Measurements from ENCODE around the gene NOX3.
A peak's percentile ranks its signal among the peaks of the same experiment; 100 is the strongest.
"Not testable (repeated sequence)": the region's sequence is repeated elsewhere in the genome, so short reads cannot be mapped to it uniquely, and the experiment has no call there.

The NOX3 gene

GRCh38 chr6:155377061-155377460 lies 78.6 kb downstream of the NOX3 start:
- no peak overlapping the region for H3K27ac ChIP-seq
- DNase-seq (ENCODE audit: low read depth, low spot score), result peak; percentile 14

GRCh38 chr6:155375801-155376200 lies 79.8 kb downstream of the NOX3 start:
- no peak overlapping the region for H3K27ac ChIP-seq
- DNase-seq (ENCODE audit: low read depth, low spot score), result no peak

GRCh38 chr6:155374681-155375080 lies 81.0 kb downstream of the NOX3 start:
- no peak for DNase-seq (ENCODE audit: low read depth, low spot score)
- H3K27ac ChIP-seq, result no peak overlapping the region

GRCh38 chr6:155373276-155373675 lies 82.4 kb downstream of the NOX3 start:
- no peak overlapping the region for H3K27ac ChIP-seq
- no peak for DNase-seq (ENCODE audit: low read depth, low spot score)

- no peak overlapping the region for H3K27ac ChIP-seq
- no peak for DNase-seq (ENCODE audit: low read depth, low spot score)
Observed at GRCh38 chr6:155372256-155372655, 83.4 kb downstream of the NOX3 start.

GRCh38 chr6:155371230-155371629 lies 84.4 kb downstream of the NOX3 start:
- H3K27ac ChIP-seq, result no peak overlapping the region

GRCh38 chr6:155366325-155366724 lies 89.3 kb downstream of the NOX3 start:
- no peak for DNase-seq (ENCODE audit: low read depth, low spot score)
- H3K27ac ChIP-seq, result no peak overlapping the region

More at GRCh38 chr6:155371230-155371629, 84.4 kb downstream of the NOX3 start:
- no peak for DNase-seq (ENCODE audit: low read depth, low spot score)

- DNase-seq (ENCODE audit: low read depth, low spot score), result no peak
- no peak overlapping the region for H3K27ac ChIP-seq
Observed at GRCh38 chr6:155364844-155365437, 90.7 kb downstream of the NOX3 start.

GRCh38 chr6:155364021-155364420 lies 91.6 kb downstream of the NOX3 start:
- not testable (repeated sequence) for DNase-seq (ENCODE audit: low read depth, low spot score); H3K27ac ChIP-seq

GRCh38 chr6:155362968-155363632 lies 92.5 kb downstream of the NOX3 start:
- not testable (repeated sequence) for H3K27ac ChIP-seq; DNase-seq (ENCODE audit: low read depth, low spot score)

GRCh38 chr6:155354167-155354566 lies 101.5 kb downstream of the NOX3 start:
- DNase-seq (ENCODE audit: low read depth, low spot score), result no peak
- H3K27ac ChIP-seq, result no peak overlapping the region

- no peak overlapping the region for H3K27ac ChIP-seq
- DNase-seq (ENCODE audit: low read depth, low spot score), result no peak
Observed at GRCh38 chr6:155352811-155353210, 102.8 kb downstream of the NOX3 start.

GRCh38 chr6:155352130-155352420 lies 103.6 kb downstream of the NOX3 start:
- no peak overlapping the region for H3K27ac ChIP-seq

GRCh38 chr6:155351273-155352129 lies 104.1 kb downstream of the NOX3 start:
- no peak overlapping the region for H3K27ac ChIP-seq
- no peak for DNase-seq (ENCODE audit: low read depth, low spot score)

More at GRCh38 chr6:155352130-155352420, 103.6 kb downstream of the NOX3 start:
- no peak for DNase-seq (ENCODE audit: low read depth, low spot score)

- no peak overlapping the region for H3K27ac ChIP-seq
- no peak for DNase-seq (ENCODE audit: low read depth, low spot score)
Observed at GRCh38 chr6:155349956-155350355, 105.7 kb downstream of the NOX3 start.

- H3K27ac ChIP-seq, result no peak overlapping the region
- DNase-seq (ENCODE audit: low read depth, low spot score), result no peak
Observed at GRCh38 chr6:155349129-155349528, 106.5 kb downstream of the NOX3 start.

GRCh38 chr6:155347800-155348199 lies 107.8 kb downstream of the NOX3 start:
- DNase-seq (ENCODE audit: low read depth, low spot score), result no peak
- H3K27ac ChIP-seq, result no peak overlapping the region

- H3K27ac ChIP-seq, result no peak overlapping the region
- no peak for DNase-seq (ENCODE audit: low read depth, low spot score)
Observed at GRCh38 chr6:155346957-155347356, 108.7 kb downstream of the NOX3 start.
